Stimulated activated CD8-positive, alpha-beta memory T cell treated with anti-CD3 and anti-CD28 coated beads, Interleukin-4, amount 100 ng/mL, for 48 hours (primary cell): ENCODE data around the gene RUNX3.
"Not testable (repeated sequence)": the region's sequence is repeated elsewhere in the genome, so short reads cannot be mapped to it uniquely, and the experiment has no call there.

Experiments
- DNase-seq: peaks from one replicate; pipeline ENCODE4 v3.0.0-alpha.2; 2020

The RUNX3 gene

GRCh38 chr1:24899581-24900485 is 30.2 kb downstream of the RUNX3 start:
- DNase-seq: peak; percentile 44

DNA sequence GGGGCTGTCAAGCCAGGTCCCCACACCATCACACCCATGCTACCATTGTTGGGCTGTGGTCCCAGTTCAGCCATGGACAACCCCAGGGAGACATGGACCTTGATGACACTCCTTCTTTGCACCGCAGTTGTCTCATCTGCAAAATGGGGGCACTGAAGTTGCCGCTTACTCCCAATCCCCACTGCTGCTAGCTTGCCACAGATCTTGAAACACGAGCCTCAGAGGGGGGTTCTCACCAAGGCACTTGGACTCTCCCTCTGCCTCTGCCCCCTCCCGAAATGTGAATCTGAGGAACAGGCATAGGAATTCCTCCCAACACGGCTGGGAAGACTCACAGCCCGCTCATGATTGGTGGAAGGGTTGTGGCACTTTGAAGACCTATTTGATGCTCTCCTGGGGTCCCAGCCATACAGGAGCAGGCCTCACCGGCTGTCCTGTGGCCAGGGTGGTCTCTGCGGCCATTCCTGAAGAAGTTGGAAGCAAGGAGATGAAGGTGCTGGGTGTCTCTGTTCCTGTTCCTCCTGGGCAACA is 31.1 kb downstream of the RUNX3 start:
- DNase-seq: peak; percentile 57

GRCh38 chr1:24898152-24898908 is 31.7 kb downstream of the RUNX3 start:
- peak; percentile 80 for DNase-seq

- DNase-seq: peak; percentile 38
These were observed 32.6 kb downstream of the RUNX3 start for GRCh38 chr1:24897263-24898151.

DNA sequence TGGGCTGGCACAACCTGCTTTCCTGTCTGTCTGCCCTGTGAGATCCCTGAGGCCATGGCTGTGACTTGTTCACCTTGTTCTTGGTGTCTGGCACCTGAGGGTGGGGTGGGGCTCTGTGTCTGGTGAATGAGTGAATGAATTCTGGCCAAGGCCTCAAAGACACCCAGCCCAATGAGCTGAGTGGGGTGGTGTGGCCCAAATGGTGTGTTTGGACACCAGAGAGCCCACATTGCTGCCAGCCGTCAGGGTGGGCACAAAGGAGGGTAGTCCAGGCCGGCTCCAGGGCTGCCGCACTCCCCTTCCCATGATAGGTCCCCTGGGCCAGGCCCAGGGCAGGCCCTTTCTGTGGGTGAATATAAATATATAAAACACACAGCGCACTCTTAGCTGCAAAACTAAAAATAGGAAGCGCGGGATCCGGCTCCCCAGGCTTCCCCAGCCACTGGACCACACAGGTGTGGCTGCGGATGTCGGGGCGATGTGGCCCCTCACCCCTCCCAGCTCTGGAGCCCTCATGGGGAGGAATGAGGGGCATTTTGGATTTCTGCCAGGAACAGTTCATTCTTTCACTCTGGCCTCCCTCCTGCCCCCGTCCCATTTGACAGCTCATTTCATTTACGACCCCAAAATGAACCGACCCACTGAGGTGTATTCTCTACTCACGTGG is 33.3 kb downstream of the RUNX3 start:
- peak; percentile 36 for DNase-seq

GRCh38 chr1:24896176-24896575 is 33.9 kb downstream of the RUNX3 start:
- no peak for DNase-seq

DNA sequence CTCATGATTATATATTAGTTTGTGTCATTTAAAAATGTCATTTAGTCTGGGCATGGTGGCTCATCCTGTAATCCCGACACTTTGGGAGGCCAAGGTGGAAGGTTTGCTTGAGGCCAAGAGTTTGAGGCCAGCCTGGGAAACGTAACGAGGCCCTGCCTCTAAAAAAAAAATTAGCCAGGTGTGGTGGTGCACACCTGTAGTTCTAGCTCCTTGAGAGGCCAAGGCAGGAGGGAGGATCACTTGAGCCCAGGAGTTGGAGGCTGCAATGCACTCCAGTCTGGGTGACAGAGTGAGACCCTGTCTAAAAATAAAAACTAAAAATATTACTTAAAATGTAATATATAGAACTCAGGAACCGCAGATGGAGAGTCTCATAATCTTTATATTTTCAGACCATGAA is 34.6 kb downstream of the RUNX3 start:
- DNase-seq: no peak

DNA sequence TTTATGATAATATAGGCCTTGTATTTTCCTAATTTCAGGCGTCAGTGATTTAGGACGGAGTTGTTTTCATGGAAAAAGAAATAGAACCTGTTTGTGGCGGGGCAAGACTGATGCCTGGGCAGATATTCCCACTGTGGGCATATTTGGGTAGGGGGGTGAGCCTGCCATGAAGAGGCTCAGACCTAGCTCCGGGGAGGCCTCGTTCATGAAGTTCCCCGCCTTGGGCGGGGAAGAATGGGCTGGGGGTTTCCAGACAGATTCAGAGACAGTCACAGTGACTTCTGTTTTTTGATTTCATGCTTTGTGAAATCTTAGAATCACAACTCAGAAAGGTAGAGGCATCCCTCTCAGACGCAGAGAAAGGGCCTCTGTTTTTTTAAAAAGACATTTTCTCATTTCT is 36.1 kb downstream of the RUNX3 start:
- peak; percentile 9 for DNase-seq

DNA sequence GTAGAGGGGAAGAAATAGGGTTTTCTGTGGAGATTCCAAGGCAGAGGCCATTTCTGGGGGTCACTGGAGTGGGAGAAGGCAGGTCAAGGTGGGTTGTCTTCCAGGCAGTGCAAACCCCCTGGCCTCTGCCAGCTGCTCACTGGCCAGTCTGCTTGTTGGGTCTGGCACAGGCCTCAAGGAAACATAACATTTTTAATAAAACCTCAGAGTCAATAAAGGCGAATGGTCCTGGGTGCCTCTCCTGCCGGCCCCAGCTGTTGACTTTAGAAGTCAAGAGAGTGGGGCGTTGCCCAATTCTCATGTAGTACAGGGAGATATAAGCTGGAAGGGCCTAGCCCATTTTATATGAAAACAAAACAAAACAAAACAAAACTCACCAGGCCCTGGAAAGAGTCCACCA is 36.6 kb downstream of the RUNX3 start:
- peak; percentile 19 for DNase-seq

- DNase-seq: peak; percentile 21
These were observed 37.6 kb downstream of the RUNX3 start for GRCh38 chr1:24892188-24893153.

- DNase-seq: not testable (repeated sequence)
These were observed 38.7 kb downstream of the RUNX3 start for GRCh38 chr1:24891367-24891766.

GRCh38 chr1:24890887-24891286 is 39.2 kb downstream of the RUNX3 start:
- no peak for DNase-seq

DNA sequence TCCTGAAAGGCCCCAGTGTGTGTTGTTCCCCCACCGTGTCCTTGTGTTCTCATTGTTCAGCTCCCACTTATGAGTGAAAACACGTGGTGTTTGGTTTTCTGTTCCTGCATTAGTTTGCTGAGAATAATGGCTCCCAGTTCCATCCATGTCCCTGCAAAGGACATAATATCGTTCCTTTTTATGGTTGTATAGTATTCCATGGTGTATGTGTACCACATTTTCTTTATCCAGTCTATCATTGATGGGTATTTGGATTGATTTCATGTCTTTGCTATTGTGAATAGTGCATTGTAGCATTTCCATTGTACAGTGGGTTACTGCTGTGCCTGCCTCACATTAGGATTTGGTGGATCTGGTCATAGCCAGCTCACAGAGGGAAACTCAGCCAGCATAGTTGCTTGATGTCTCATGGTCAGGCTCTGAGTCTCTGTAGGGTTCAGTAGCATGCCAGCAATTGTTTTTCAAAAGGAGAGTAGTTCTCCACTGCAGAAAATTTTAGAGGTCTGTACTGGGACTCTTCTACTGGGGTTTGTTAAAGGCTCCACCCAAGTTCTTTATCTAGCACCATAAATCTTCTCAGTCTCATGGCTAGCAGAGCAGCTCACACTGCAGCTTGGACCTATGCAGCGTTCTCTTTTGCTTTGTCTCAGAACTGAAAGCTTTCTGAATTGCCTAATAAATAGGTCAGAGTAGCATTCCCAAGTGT is 41.0 kb downstream of the RUNX3 start:
- no peak for DNase-seq

DNA sequence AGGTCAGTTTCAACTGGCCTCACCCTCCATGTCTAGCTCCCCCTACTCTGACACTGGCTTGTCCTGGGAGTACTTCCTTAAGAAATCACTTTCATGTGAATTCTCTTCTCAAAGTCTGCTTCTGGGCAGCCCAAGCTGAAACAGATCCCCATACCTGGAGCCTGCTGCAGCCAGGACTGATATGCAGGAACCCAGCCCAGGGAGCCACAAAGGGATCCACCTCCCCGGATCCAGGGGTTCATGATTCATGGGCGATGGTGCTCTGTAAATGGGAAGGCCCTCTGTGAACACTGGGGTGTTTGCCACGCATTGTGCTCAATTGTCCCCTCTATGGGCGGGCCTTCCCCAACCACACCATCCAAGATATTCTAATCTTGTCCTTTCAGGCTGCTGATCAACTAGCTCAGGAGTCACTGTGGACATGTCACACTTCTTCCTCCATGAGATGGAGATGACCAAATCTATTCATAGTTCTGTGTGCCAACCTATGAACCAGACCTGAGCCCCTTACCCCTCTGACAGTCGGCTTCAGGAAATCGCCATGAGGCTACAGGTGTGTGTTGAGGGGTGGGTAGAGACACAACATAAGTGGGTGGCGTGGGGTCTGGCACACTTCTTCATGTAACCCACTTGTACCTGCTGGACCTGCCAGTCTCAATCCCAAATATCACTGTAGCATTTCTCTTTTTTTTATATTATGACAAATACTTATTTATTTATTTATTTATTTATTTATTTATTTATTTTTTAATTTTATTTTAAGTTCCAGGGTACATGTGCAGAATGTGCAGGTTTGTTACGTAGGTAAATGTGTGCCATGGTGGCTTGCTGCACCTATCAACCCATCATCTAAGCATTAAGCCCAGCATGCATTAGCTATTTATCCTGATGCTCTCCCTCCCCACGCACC is 41.8 kb downstream of the RUNX3 start:
- DNase-seq: peak; percentile 16

GRCh38 chr1:24886241-24886640 is 43.8 kb downstream of the RUNX3 start:
- peak; percentile 9 for DNase-seq

GRCh38 chr1:24884751-24885150 is 45.3 kb downstream of the RUNX3 start:
- DNase-seq: no peak

DNA sequence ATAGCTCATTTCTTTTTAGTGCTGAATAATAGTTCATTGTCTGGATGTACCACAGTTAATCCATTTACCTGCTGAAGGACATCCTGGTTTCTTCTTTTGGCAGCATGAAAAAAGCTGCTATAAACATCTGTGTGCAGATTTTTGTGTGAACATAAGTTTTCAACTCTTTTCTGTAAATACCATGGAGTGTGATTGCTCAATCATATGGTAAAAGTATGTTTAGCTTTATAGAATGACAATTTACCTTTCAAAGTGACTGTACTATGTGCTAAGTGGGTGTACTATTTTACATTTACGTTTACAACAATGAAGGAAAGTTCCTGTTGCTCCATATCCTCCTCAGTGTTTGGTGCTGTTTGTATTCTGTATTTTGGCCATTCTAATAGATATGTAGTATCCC is 49.0 kb downstream of the RUNX3 start:
- no peak for DNase-seq

GRCh38 chr1:24878775-24879742 is 51.0 kb downstream of the RUNX3 start:
- peak; percentile 17 for DNase-seq
